ENCODE data around the gene PCSK4.
A peak's percentile ranks its signal among the peaks of the same experiment; 100 is the strongest.
"Not testable (repeated sequence)": the region's sequence is repeated elsewhere in the genome, so short reads cannot be mapped to it uniquely, and the experiment has no call there.

The PCSK4 gene

DNA sequence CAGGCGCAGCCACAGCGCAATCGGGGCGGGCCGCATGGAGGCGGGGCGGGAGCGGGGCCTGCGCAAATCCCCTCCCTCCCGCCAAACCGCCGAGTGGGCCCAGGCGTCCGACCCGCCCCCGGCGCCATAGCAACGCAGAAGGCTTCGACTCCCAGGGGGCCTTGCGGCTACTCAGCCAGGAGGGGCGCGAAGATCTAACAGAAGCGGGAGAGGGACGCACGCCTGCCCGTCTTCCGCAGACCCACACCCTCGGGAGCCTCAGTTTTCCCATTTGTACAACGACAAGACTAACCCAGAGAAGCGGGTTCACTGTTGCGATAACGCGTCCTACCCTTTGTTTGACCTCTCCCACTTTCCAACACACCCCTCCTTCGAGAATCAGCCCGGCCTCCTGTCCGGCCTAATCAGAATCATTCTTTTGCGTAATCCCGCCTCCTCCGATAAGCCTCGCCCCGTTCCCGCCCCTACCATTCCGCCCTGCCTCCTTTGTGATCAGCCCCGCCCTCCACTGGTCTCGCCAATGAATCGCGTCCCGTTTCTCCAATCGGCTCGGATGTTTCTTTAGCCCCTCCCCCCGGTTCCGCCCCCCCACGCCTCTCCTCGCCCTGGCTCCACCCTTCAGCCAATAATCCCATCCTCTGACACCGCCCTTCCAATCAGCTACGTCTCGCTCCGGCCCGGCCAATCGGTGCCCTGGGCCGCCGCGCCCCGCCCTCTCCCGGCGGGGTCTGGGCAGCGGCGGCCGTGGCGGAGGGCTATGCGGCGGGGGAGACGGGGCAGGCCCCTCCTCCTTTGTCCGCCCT, at the start of gene PCSK4:
Gene PCSK4, minus strand, starts transcription at position 40 of the 803 bp plus-strand sequence. Its CDS starts 4 bp downstream, at position 36.
- no peak within 1 kb of the TSS for H3K27ac ChIP-seq
- DNase-seq (ENCODE audit: low read depth, low spot score) = peak; percentile 94

DNA sequence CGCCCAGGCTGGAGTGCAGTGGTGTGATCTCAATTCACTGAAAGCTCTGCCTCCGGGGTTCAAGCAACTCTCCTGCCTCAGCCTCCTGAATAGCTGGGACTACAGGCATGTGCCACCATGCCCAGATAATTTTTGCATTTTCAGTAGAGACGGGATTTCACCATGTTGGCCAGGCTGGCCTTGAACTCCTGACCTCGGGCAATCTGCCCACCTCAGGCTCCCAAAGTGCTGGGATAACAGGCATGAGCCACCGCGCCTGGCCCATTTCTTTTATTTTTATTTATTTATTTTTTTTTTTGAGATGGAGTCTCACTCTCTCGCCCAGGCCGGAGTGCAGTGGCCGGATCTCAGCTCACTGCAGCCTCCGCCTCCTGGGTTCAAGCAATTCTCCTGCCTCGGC, 49.6 kb upstream of the PCSK4 start:
- DNase-seq (ENCODE audit: low read depth, low spot score); H3K27ac ChIP-seq: not testable (repeated sequence)

DNA sequence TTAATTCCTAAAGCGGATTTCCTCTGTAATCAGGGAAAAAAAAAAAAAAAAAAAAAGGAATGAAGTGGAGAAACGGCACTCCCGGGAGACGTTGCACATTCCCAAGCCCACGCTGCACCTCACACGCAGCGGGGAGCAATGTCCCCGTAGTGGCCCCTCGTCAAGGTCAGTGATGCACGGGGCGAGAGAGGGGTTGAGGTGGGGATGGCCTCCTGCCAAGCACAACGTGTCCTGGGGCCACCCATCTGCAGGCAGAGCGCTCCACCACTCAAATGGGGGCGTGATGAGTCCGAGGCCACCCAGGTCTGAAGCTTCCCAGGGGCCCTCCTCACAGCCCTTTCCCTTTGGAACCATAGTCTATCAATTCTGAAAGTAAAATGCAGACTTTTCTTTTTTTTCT, 48.8 kb upstream of the PCSK4 start:
- no peak overlapping the region for H3K27ac ChIP-seq
- DNase-seq (ENCODE audit: low read depth, low spot score) = no peak

DNA sequence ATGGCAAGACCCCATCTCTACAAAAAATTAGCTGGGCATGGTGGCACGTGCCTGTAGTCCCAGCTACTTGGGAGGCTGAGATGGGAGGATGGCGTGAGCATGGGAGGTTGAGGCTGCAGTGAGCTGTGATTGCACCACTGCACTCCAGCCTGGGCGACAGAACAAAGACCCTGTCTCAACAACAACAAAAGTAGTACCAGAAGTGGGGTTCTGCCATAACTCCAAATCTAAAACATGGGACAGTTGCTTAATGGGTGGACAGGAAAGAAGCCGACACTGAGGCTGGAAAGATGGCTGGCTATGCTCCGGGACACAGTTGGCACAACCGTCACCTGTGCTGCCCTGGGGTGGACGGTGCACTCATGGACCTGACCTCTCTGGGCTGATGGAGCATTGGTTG, 45.5 kb upstream of the PCSK4 start:
- H3K27ac ChIP-seq; DNase-seq (ENCODE audit: low read depth, low spot score): not testable (repeated sequence)

DNA sequence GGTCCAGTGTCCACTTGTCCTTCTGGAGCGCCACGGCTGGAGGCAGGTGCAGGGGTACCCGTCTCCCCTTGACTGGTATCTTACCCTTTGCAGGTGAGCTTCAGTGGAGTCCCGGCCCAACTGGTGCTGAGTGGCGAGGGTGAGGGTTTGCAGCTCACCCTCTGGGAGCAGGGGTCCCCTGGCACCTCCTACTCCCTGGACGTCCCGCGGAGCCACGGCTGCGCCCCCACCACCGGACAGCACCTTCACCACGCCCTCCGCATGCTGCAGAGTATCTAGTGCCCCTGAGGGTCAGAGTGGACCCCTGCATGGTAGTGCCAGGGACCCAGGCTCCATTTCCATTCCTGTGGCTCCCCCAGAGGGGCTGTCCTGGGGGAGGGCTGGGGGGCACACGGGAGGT, 44.8 kb upstream of the PCSK4 start:
- DNase-seq (ENCODE audit: low read depth, low spot score) = no peak
- no peak overlapping the region for H3K27ac ChIP-seq

DNA sequence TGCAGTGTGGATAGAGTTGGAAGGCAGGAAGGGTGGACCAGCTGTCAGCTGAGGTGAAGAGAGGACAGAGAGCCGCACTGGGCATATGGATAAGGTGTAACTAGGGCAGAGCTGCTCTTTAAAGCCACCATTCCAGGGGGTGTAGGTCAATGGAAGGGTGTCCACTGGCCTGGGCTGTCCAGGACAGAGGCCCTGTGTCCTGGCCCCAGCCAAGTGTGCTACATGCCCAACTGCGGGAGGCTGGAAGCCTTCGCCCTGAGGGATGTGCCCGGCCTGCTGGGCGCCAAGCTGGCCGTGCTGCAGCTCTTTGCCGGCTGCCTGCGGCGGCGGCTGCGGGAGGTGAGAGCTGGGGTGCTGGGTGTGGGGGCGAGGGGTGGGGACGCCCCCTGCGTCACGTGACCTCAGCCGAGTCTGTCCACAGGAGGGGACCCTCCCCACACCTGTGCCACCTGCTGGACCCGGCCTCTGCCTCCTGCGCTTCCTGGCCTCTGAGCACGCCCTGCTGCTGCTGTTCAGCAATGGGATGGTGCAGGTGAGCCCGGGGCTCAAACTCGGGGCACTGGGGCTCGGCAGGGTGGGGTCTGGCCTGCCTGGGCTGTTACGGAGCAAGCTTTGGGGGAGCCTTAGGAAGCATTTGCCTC, 43.5 kb upstream of the PCSK4 start:
- DNase-seq (ENCODE audit: low read depth, low spot score) = no peak
- no peak overlapping the region for H3K27ac ChIP-seq

DNA sequence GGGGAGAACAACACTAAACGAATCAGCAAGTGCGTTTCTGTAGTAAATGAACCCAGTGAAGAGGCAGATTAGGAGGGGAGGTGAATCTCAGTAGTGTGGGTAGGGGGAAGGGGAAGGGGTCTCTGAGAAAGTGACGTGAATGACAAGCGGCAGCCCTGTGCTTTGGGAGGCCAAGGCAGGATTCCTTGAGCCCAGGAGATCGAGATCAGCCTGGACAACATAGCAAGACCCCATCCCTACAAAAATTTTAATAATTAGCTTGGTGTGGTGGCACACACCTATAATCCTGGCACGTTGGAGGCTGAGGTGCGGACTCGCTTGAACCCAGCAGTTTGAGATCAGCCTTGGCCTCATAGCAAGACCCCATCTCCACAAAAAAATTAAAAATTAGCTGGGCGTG, 41.9 kb upstream of the PCSK4 start:
- no peak for DNase-seq (ENCODE audit: low read depth, low spot score)
- H3K27ac ChIP-seq = no peak overlapping the region

DNA sequence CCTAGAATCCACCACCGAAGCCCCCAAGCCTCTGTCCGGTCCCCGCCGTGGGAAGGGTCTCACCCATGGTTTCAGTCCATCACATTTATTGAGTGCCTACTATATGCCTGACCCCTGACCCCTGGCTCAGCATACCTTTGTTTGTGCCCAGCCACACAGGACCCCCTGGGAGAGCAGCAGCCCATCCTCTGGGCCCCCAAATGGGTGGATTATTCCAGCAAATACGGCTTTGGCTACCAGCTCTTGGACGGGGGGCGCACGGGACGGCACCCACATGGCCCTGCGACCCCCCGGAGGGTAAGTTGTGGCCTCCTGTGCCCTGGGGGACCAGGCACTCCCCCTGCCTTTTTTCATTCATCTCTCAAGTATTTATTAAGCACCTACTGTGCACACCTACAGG, 41.4 kb upstream of the PCSK4 start:
- no peak overlapping the region for H3K27ac ChIP-seq
- DNase-seq (ENCODE audit: low read depth, low spot score) = no peak

DNA sequence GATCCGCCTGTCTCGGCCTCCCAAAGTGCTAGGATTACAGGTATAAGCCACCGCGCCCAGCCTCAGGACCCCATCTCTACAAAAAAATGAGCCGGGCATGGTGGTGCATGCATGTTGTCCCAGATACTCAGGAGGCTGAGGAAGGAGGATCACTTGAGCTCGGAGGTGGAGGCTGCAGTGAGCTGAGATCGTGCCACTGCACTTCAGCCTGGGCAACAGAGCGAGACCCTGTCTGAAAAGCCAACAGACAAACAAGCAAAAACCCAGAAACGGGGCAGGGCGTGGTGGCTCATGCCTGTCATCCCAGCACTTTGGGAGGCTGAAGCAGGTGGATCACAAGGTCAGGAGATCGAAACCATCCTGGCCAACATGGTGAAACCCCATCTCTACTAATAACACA, 40.7 kb upstream of the PCSK4 start:
- H3K27ac ChIP-seq; DNase-seq (ENCODE audit: low read depth, low spot score): not testable (repeated sequence)

DNA sequence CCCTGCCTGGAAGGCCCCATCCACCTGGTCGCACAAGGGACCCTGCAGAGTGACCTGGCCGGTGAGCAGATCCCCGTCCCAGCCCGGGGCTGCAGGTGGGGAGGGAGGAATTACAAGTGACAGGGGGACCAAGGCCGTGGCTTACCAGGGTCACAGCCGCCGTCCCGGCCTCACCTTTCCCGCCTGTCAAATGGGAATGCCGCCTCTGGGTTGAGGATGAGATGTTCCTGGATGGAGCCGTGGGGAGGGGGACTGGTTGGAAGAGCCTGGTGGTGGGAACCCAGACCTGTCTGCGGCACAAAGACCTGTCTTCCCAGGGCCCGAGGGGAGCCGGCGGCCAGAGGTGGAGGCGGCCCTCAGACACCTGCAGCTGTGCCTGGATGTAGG, 39.3 kb upstream of the PCSK4 start:
- no peak for DNase-seq (ENCODE audit: low read depth, low spot score)
- H3K27ac ChIP-seq = no peak overlapping the region

DNA sequence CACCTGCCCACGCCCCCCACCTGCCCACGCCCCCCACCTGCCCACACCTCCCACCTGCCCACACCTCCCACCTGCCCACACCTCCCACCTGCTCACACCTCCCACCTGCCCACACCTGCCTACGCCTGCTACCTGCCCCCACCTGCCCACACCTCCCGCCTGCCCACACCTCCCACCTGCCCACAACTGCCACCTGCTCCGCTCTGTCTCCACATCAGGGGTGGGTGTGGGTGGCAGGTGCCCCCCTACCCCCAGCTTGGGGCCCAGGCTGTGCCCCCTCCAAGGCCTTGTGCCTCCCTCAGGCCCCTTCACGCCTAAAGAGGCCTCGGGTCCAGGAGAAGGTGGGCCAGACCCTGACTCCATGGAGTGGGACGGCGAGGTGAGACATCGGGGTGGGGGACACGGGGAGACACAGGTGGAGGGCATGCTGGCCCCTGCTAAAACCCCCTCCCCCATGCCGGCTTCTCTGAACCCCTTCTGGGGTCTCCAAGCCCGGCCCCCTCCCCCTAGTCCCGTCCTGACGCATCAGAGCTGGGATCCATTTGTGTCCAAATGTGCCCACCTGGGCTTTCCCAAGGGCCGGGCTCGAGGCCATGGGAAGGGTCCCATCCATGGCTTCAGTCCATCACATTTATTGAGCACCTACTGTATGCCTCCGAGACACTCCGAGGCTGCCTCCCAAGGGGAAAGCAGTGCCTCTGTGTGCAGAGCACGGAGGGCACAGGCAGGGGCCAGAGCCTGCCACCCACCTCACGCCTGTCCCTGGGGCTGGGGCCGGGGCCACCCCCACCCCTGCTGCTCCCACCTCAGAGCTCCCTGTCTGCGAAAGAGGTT, 38.7 kb upstream of the PCSK4 start:
- no peak for DNase-seq (ENCODE audit: low read depth, low spot score)

DNA sequence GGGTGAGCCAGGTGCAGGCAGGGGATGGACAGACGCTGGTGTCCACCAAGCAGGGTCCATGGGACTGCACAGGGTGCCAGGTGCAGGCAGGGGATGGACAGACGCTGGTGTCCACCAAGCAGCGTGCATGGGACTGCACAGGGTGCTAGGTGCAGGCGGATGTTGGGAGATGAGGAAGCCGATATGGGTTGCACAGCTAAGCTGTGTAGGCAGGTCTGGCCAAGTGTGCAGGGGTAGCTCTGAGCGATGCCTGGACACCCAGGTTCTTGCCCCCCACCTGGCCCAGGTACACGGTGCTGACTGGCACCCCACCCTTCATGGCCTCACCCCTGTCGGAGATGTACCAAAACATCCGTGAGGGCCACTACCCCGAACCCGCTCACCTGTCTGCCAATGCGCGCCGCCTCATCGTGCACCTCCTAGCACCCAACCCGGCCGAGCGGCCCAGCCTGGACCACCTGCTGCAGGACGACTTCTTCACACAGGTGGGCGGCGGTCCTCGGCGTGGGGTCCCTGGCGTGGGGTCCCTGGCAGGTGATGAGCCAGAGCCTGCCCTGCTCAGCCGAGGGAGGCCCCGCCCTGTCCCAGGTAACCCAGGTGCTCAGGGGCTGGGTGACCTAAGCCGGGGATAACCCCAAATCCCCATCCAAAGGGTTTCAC, 37.6 kb upstream of the PCSK4 start:
- no peak for DNase-seq (ENCODE audit: low read depth, low spot score)

More for the DNA sequence above, 38.7 kb upstream of the PCSK4 start:
- no peak overlapping the region for H3K27ac ChIP-seq

DNA sequence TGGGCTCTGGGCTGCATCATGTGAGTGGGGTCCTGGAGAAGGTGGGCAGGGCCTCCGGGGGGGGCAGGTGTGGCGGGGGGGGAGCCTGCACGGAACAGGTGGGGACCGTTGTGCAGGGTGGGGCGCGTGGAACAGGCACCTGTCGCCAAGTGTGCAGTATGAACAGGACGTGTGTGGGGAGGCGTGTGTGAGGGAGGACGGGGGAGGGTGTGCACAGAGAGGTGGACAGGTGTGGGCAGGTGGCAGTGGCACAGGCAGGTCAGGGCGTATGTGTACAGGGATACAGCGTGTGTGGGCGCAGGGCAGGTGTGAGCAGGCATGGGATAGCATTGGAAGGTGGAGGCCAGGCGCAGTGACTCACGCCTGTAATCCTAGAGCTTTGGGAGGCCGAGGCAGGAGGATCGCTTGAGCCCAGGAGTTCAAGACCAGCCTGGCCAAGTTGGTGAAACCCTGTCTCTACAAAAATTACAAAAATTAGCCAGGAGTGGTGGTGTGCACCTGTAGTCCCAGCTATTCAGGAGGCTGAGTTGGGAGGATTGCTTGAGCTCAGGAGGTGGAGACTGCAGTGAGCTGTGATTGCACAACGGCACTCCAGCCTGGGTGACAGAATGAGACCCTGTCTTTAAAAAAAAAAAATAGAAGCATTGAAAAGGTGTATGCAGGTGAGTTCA, 37.0 kb upstream of the PCSK4 start:
- no peak for DNase-seq (ENCODE audit: low read depth, low spot score)
- no peak overlapping the region for H3K27ac ChIP-seq

More for the DNA sequence above, 37.6 kb upstream of the PCSK4 start:
- no peak overlapping the region for H3K27ac ChIP-seq

DNA sequence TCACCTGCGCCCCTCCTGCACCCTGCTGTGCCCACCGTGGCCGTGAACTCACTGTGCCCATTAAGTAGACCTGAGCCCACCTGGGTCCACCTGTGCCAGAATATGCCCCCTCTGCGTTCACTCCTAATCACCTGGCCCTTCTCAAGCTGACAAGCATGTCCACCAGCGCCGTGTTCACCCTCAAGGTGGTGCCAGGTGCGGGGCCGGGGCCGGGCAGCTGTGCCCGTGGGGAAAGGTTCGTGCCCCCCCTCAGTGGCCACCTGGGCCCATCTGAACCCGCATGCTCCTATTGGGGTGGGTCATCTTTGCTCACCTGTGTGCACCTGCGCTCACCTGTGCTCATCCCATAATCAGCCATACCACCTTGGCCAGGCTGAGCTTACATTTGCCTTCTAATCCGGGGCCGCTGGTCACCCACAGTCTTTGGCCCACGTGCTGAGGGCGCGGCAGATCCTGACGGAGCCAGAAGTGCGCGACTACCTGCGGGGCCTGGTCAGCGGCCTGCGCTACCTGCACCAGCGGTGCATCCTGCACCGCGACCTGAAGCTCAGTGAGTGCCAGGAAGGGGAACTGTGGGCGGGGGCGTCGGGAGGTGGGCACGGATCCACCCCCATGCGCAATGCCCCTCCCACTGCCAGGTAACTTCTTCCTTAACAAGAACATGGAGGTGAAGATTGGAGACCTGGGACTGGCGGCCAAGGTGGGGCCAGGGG, 36.1 kb upstream of the PCSK4 start:
- no peak for DNase-seq (ENCODE audit: low read depth, low spot score)

DNA sequence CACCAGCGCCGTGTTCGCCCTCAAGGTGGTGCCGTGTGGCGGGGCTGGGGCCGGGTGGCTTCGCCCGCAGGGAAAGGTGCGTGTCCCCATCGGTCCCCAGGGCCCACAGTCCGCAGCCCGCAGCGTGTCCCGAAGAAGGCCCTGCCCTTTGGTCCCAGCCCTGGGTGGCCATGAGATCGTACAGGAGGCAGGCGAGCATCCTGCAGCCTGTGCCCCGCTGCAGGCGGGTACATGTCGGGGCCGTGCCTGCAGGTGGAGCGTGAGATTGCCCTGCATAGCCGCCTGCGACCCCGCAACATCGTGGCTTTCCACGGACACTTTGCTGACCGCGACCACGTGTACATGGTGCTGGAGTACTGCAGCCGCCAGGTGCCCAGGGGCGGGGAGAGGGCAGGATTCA, 35.2 kb upstream of the PCSK4 start:
- no peak overlapping the region for H3K27ac ChIP-seq
- no peak for DNase-seq (ENCODE audit: low read depth, low spot score)

More for the DNA sequence above, 36.1 kb upstream of the PCSK4 start:
- no peak overlapping the region for H3K27ac ChIP-seq

DNA sequence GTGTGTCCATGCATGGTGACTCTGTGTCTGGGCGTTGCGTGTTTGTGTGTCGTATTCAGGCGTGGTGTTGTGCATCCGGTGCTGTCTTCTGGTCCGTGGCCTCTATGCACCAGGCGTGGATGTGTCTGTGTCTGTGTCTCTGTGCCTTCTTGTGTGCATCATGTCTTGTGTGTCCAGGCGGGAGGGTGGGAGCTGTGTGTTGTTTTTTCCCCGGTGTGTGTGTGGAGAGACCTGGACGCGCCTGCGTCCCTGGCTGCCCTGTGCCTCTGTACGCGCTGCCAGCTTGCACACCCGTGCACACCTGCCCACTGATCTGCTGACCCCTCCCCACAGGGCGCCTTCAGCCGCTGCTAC, 34.8 kb upstream of the PCSK4 start:
- H3K27ac ChIP-seq = no peak overlapping the region
- no peak for DNase-seq (ENCODE audit: low read depth, low spot score)

DNA sequence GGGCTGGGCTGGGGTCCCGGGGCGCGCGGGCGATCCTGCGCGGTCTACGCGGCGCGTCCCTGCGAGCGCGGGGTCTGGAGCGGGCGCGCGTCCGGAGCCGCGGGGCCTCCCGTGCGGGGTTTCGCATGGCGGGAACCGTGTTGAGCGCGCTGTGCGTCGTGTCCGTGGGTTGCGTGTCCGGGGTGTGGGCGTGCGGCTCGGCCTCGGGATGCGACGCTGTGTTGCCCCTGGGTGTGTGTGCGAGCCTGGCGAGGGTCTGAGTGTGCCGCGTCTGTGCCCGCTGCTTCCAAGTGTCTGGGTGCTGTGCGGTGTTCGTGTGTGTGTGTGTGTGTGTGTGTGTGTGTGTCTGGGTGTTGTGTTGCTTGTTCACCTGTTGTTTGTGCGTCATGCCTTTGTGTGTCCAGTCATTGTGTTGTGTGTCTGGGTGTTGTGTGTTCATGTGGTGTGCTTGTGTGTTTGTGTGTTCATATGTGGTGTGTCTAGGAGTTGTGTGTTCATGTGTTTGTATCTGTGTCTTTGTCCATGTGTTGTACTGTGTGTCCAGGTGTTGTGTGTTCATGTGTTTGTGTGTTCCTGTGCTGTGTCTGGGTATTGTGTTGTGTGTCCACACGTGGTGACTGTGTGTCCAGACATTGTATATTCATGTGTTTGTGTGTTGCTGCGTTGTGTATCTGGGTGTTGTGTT, 34.3 kb upstream of the PCSK4 start:
- H3K27ac ChIP-seq = no peak overlapping the region
- no peak for DNase-seq (ENCODE audit: low read depth, low spot score)

DNA sequence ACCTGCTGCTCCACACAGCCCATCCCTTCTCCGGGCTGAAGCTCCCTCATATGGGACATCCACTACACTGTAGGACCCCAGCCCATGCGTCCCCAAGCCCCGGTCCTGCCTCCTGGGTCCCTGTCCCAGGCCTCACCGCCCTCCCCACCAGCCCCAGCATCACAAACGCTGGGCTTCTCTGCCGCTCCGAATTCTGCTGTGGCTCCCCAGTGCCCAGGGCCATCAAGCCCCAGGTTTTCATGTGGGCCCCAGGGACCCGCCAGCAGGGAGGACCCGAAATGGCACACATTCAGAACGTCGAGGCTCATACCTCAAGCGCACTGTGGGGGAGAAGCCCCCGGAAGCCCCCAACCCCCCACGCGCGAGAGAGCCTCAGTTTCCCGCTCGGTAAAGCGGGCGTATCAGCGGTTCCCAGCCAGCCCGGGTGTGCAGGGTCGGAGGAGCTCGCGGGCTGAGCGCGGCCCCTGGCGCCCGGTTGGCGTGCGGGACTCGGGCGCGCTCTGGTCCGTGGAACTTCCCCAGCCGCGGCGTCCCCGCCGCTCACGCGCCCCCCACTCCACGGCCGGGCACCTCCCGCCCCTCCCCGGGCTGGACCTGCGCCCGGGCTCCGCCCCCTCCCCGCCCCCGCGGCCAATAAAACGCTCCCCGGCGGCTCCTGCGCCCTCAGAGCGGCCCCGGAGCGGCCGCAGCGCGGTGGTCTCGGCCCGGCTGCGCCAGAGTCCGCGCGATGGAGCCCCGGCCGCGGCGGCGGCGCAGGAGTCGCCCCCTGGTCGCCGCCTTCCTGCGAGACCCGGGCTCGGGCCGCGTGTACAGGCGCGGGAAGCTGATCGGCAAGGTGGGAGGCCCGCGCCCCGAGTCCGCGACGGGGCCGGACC, 33.5 kb upstream of the PCSK4 start, which contains the start of gene PLK5:
Gene PLK5, plus strand, starts transcription at position 666 of the 875 bp plus-strand sequence. CDS start 2,920 bp downstream, outside the sequence.
- DNase-seq (ENCODE audit: low read depth, low spot score) = no peak
- no peak within 1 kb of the TSS for H3K27ac ChIP-seq
